HG03521 (cell line): ENCODE data around the gene FHL5.
"Not testable (repeated sequence)": the region's sequence is repeated elsewhere in the genome, so short reads cannot be mapped to it uniquely, and the experiment has no call there.

Experiments
- ATAC-seq: cut with Tn5 transposase; IDR thresholded peaks from one replicate; pipeline ENCODE4 v1.9.1; 2021; ENCODE audit warnings: mild to moderate bottlenecking, moderate library complexity; ENCODE audit not compliant: unreplicated experiment

FHL5 gene

GRCh38 chr6:96608074-96608473, 45.1 kb downstream of the FHL5 start:
- no peak for ATAC-seq

- ATAC-seq, result no peak
Observed at GRCh38 chr6:96610019-96610418, 47.1 kb downstream of the FHL5 start.

GRCh38 chr6:96611342-96611991, 48.5 kb downstream of the FHL5 start:
- ATAC-seq, result peak; percentile 72

- ATAC-seq, result peak; percentile 38
Observed at GRCh38 chr6:96613291-96613999, 50.5 kb downstream of the FHL5 start.

GRCh38 chr6:96620851-96621250, 57.9 kb downstream of the FHL5 start:
- no peak for ATAC-seq

- no peak for ATAC-seq
Observed at GRCh38 chr6:96621983-96622382, 59.1 kb downstream of the FHL5 start.

- no peak for ATAC-seq
Observed at GRCh38 chr6:96624957-96625356, 62.0 kb downstream of the FHL5 start.

- peak; percentile 87 for ATAC-seq
Observed at GRCh38 chr6:96626759-96627364, 63.9 kb downstream of the FHL5 start.

- no peak for ATAC-seq
Observed at GRCh38 chr6:96631248-96631647, 68.3 kb downstream of the FHL5 start.

- ATAC-seq, result not testable (repeated sequence)
Observed at GRCh38 chr6:96637979-96638378, 75.1 kb downstream of the FHL5 start.

- ATAC-seq, result no peak
Observed at GRCh38 chr6:96645106-96645505, 82.2 kb downstream of the FHL5 start.

- ATAC-seq, result peak; percentile 62
Observed at GRCh38 chr6:96649926-96650325, 87.0 kb downstream of the FHL5 start.

GRCh38 chr6:96651816-96652215, 88.9 kb downstream of the FHL5 start:
- no peak for ATAC-seq

GRCh38 chr6:96652552-96652951, 89.6 kb downstream of the FHL5 start:
- no peak for ATAC-seq

GRCh38 chr6:96653181-96653580, 90.3 kb downstream of the FHL5 start:
- ATAC-seq, result no peak

- no peak for ATAC-seq
Observed at GRCh38 chr6:96656567-96656966, 93.6 kb downstream of the FHL5 start.

GRCh38 chr6:96657344-96657743, 94.4 kb downstream of the FHL5 start:
- no peak for ATAC-seq

GRCh38 chr6:96659084-96659845, 96.3 kb downstream of the FHL5 start:
- no peak for ATAC-seq
